Measurements from ENCODE around the gene PGAP1.

GRCh38 chr2:196891136-196891535 is 35.4 kb downstream of the PGAP1 start:
- no peak for TF ChIP-seq POLR2AphosphoS5 (IDR thresholded peaks at IDR 0.05; ENCODE audit: low read depth, low read length)
- TF ChIP-seq REST (IDR thresholded peaks at IDR 0.05; ENCODE audit: insufficient read depth in 1 of 2, low read depth in 2 of 2, low read length in 1 of 2): no peak
- no peak for TF ChIP-seq CTCF (IDR thresholded peaks at IDR 0.05)
